HG03565 (cell line): ENCODE data around the gene B3GLCT.
"Not testable (repeated sequence)": the region's sequence is repeated elsewhere in the genome, so short reads cannot be mapped to it uniquely, and the experiment has no call there.

Experiments
- ATAC-seq: cut with Tn5 transposase; IDR thresholded peaks from one replicate; pipeline ENCODE4 v1.9.1; 2021; ENCODE audit warnings: mild to moderate bottlenecking, moderate library complexity; ENCODE audit not compliant: unreplicated experiment

The B3GLCT gene

DNA sequence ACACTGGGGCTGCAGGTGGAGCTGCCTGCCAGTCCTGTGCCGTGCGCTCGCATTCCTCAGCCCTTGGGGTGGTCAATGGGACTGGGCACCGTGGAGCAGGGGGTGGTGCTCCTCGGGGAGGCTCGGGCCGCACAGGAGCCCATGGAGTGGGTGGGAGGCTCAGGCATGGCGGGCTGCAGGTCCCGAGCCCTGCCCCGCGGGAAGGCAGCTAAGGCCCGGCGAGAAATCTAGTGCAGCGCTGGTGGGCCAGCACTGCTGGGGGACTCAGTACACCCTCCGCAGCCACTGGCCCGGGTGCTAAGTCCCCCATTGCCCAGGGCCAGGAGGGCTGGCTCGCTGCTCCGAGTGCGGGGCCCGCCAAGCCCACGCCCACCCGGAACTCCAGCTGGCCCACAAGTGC is 139.8 kb downstream of the B3GLCT start:
- ATAC-seq: not testable (repeated sequence)

DNA sequence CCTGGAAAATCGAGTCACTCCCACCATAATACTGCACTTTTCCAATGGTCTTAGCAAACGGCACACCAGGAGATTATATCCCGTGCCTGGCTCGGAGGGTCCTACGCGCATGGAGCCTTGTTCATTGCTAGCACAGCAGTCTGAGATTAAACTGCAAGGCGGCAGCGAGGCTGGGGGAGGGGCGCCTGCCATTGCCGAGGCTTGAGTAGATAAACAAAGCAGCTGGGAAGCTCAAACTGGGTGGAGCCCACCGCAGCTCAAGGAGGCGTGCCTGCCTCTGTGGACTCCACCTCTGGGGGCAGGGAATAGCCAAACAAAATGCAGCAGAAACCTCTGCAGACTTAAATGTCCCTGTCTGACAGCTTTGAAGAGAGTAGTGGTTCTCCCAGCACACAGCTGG is 141.1 kb downstream of the B3GLCT start:
- not testable (repeated sequence) for ATAC-seq

DNA sequence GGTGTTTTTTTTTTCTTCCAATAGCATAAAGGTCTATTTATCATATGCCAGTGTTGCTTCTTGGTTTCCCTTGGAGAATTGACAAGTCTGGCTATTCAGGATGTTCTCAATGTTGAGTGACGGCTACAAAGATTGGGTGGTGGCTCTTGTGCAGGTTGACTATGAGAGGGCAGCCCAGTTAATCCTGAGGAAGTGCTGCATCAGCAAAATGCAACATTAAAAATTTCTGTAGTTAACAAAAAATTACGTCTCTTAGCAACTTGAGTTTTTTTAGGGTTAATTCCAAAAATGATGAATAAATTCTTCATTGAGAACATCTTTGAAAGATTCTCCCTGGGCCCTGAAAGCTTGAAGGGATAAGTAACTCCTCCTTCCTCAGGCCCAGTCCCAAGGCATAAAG is 147.1 kb downstream of the B3GLCT start:
- no peak for ATAC-seq

DNA sequence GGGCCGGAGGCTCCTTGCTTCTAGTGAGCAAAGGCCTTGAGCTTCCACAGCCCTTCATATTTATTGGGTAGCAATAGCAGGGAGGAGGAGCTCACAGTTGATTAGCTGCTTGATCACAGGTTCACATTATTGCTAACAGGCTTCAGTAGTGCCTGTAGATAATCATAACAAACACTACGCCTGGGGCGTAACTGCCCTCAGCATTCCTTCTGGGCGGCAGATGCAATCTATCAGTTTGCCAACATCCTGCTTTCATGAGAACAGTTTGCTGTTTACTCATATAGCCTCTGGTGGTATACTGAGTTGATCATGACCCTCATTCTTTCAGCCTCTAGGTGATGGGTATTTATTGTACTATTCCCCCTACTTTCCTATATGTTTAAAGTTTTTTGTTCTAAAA is 149.4 kb downstream of the B3GLCT start:
- no peak for ATAC-seq

DNA sequence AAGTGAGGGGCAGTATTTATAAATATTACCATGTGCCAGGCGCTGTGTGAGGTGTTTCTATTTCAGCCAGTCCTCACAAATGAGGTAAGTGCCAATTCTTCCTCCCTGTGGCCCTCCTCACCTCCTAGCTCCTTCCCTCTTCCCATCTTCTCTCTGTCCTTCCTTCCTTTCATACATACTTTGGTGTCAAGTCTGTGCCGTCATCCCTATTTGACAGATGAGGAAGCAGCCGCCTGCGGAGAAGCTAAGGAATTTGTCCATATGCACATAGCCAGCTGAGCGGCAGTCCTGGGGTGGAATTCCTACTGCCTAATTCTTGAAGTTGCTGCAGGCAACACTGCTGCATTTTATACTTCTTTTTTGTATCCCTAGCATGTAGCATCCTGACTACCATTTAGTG is 150.8 kb downstream of the B3GLCT start:
- ATAC-seq: no peak

DNA sequence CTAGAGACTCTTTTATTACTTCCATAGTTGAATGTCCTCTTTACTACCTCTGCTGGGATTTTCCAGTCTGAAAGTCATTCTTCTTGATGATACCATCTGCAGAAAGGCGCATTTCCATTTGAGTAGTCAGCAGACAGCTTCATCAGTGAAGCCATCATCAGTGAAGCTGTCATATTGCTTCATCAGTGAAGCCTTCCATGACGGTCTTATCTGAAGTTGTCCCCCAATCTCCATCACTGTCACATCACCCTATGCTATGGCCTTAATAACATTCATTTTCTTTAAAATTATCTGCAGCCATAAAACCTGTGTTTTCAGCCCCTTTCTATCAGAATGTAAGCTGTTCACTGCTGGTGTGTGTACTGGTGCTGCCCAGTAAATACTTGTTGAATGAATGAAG is 151.6 kb downstream of the B3GLCT start:
- no peak for ATAC-seq

DNA sequence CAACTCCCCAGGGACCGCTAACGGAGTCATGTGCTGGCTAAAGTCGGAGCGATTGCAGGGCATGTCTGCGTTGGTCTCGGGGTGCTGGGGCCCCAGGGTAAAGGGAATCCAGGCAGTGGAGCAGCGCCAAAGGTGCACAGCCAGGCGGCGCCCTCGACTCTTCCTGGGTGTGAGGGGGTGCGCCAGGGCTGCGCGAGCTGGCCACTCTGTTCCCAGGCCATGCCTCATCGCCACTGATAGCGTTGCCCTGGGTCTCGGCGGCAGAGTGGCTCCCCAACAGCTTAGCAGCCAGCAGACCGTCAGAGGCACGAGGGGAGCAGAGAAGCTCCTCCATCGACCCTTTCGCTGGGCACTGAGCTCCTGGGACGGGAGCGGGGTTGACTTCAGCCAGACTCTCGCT is 152.7 kb downstream of the B3GLCT start:
- ATAC-seq: no peak

DNA sequence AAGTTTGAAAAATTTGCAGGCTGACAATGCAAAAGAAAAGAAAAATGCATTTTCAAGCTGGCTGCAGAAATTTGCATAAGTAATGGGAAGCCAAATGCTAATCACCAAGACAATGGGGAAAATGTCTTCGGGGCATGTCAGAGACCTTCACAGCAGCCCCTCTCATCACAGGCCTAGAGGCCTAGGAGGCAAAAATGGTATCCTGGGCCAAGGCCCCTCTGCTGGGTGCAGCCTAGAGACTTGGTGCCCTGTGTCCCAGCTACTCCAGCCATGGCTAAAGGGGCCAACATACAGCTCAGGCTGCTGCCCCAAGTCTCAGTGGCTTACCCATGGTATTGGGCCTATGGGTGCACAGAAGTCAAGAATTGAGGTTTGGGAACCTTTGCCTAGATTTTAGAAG is 155.2 kb downstream of the B3GLCT start:
- ATAC-seq: no peak

DNA sequence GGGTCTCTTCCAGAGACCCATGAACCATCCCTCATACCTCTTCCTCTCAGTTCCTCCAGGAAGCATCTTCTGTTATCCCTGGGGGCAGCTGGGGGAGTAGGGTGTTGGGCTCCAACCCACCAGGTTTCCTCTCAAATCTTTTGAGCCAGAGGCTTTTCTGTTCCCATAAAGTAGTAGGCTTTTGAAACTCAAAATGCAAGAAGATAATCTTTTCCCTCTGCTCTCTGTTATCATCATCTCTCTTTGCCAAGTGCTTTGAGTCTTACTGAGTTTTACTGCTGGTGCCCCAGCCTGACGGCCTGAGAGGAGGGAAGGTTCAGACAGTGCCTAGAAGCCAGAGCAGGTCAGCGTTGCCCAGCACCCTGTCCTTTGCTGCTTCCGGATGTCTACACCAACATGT is 157.2 kb downstream of the B3GLCT start:
- ATAC-seq: no peak

DNA sequence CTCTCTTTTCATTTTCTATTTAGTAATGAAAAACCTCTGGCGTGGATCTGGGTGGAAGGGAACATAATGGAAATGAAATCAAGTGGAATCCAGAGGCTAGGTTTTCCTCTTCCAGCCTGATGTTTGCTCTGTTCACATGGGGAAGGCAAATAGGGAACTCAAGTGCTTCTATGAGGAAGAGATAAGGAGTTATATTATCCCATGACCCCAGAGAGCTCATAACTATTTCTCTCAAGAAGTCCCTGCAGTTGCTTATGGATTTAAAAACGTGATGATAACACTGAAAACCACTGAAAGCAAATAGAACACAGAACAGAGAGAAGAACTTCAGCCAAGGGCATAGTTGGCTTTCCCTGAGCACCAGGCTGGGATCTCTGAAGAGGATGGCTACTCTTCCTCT is 157.8 kb downstream of the B3GLCT start:
- no peak for ATAC-seq

DNA sequence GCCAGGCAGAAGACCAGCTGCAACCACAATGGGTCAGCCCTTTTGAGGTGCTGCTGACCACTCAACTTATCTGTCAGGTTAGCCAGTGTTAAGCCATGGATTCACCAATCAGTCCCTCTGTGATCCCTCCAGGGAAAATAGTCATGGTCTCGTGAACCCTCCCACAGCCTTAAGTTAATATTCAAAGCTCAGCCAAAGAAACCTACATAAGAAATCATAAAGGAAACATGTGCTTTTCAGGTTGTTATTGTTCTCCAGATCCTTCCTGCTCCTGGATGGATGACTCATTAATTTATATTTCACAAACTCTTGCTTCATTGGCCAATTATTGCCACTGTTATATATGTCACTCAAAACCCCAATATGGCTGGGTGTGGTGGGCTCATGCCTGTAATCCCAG is 161.9 kb downstream of the B3GLCT start:
- ATAC-seq: no peak

DNA sequence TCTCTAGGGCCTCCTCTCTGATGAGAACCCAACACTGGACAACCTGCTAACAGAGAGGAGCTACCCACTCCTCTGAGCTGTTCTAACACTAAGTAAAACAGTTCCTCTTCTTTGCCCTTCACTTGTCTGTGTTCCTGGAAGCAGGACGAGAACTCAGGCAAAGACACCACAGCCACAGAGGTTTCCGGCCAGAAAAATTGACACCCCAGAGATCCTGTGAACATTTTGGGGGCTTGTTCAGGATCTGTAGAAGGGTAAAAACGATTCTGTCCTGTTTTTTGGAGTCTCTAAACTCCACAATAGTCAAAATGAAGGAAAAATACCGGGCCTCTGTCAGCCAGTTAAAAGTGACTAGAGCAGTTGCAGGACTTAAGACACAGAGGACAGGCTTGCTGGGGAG is 165.9 kb downstream of the B3GLCT start:
- no peak for ATAC-seq

DNA sequence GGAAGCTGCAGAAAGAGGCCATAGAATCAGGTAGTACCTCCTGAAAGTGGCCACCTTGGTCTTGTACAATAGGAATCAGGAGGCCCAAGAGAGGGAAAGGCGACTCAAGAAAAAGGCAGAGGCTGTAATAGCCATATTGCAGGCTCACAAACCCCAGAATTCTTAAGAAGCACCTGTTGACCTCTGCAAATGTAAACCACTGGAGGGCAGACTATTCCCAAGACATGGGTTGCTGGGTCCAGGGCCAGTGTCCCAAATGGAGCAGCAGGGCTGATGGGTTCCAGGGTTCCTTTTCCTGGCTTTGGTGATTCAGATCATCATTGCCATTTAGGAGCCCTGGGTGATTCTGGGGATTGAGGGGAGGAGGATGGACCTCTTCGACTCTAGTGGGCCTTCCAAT is 167.6 kb downstream of the B3GLCT start:
- ATAC-seq: no peak

DNA sequence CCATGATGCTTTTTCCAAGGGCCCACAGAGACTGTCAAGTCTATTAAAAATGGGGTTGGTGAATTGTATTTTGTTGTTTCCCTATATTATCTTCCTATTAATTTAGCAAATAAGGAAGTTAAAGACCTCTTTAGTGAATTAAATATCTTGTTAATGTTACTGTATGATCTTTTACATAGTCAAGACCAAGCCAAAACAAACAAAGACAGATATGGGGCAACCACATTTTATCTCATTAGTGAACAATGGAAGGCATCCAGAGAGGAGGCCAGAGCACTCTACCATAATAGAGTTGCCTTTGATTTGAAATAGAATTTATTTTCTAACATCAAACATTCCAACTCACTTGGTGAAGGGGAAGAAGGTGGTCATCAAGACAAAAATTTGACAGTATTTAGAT is 169.4 kb downstream of the B3GLCT start:
- ATAC-seq: no peak

DNA sequence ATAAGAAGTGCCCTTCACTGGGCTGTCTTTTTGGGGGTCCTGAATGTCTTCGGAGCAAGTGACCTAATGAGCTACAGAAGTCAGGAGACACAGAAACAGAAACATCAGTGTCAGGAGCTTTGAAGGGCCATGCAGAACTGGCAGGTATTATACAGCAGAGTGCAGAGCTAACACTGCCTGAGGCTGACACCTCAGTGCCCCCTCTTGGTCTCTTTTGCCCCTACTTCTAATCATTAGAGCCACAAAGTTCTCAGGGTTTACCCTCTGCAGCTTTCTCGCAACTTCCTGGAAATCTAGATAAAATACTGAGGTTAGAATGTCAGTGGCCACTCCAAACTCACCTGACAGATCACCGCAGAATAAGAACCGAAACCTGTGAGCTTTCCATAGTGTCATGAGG is 172.7 kb downstream of the B3GLCT start:
- no peak for ATAC-seq

DNA sequence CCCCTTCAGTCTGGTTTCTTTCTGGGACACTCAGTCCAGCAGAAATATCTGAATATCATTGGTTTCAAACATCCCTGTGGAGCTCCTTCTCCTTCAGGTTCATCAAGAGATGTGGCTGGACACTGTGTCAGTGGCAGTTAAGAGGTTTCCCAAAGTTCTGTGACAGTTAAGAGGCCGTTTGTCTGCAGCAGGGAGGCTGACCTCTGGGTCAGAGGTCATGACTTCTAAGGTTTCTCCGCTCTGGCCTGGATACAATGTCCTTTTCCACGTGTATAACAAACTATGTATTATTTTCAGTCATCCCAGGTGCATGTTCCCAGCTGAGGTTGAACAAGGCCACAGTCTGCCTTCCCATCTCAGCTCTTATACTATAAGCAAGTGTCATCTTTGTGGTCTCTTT is 174.9 kb downstream of the B3GLCT start:
- ATAC-seq: no peak

DNA sequence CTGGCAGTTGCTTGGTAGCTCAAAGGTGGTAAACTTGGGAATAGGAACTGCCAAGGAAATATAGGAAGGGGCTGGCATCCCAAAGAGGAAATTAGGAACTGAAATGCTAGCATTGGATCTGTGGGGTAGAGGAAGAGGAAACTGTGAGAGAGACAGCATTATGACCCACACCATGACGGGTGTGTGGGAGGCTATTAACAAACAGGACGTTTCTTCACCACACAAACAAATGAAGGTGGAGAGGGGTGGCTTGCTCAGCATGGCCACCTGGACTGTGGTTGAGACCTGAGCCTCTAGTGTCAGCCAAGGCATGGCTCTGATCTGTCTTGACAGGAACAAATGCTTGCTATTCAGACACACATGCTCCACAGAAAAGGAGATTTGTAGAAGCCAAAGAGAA is 178.2 kb downstream of the B3GLCT start:
- ATAC-seq: no peak

DNA sequence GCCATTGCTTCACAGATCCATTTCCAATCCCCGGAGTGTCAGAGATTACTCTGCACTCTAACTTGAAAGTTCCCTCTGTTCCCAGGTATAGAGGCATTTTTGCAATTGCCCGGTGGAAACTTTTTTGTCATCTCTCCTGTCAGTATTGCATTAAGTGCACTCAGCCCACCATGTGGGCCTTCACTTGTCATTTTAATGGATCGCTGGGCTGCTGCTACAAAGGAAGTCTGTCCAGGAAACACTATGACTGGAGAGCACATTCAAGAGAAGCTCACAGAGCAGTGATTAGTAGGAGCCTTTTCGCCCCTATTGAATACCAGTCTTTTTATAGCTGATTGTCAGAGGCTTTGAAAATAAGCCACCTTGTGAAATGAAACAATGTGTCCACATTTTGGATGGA is 180.9 kb downstream of the B3GLCT start:
- no peak for ATAC-seq
